Tibial nerve (tissue), 3 donors: ENCODE measurements around the gene ACHE.

Experiments used
- CTCF ChIP-seq, 5 experiments: fragments of 200-600 bp in 3 of 5; fragments of 450-650 bp in 2 of 5; sonication (generic) in 3 of 5; IDR thresholded peaks; one replicate each; pipeline ENCODE4 v1.5.1; 2016 to 2019; ENCODE audit warnings: antibody characterized with exemption in 5 of 5, mild to moderate bottlenecking in 3 of 5, moderate library complexity in 2 of 5
- POLR2A ChIP-seq, 2 donors: fragments of 450-650 bp; IDR thresholded peaks; one replicate each; pipeline ENCODE4 v1.6.1; 2017; ENCODE audit warnings: antibody characterized with exemption in 2 of 2, mild to moderate bottlenecking in 2 of 2, moderate library complexity in 2 of 2

DNA sequence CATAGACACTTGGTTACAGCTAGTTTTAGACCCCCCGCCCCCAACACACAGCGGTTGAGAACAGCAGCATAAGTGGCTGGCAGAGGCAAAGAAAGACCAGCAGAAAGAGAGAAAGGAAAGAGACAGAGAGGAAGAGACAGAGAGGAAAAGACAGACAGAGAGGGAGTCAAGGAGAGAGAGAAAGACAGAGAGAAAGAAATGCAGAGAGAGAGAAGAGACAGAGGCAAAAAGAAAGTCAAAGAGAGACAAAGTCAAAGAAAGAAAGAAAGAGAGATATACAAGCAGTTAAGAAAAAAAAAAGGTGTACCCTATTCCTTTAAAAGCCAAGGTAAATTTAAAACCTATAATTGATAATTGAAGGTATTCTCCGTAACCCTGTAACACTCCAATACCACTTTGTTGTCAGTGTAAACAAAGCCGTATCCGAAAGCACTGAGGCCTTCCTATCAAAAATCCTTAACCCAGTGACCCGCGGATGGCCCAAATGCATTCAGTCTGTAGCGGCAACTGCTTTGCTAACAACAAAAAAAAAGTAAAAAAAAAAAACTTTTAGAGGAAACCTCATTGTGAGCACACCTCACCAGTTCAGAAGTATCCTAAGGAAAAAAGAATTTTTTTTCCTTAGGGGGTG is 55.1 kb downstream of the ACHE start:
- no peak for TF ChIP-seq CTCF (IDR thresholded peaks at IDR 0.05)
- no peak for TF ChIP-seq POLR2A (IDR thresholded peaks at IDR 0.05)
